ENCODE results near the gene C5orf58. TPM values are rescaled to one million over a fixed set of nuclear protein-coding genes. Genes with fewer than 3 reads are reported as not detected.

Gene C5orf58
- total and polyA plus RNA-seq, 10 of the 15 experiments (the other 5 are each of a cell fraction or from before 2014, with no cell fraction given): 0.13 to 0.27 (median 0.26) TPM; not detected in 7

DNA sequence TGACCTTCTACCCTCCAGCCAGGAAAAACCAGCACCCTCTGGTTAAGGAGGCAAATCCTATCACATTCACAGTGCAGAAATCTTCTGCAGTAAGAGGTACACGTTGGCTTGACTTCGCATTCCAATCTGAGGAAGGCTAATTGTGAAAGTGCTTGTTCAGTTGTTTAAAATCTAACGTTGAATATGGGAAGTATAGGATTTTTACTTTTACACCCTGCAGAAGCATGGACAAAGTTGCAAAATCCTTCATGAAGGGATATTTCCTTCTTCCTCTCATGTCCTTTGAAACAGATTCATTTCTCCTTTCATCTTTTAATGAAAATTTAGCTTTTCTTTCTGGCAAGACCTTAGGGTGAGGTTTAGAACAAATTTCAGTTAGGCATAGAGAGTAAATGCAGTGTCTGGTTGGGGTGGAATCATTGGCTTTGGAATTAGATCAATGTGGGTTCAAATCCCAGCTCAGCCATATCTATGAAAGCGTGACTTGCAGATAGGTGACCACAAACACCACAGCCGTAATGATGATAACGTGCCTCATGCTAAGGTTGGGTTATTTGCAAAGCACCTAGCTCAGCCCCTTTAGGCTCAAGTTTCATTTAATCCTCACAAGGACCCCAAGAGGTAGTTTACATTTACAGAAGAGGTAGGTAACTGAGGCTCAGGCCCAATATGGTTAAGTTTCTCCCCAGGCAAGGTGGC, 42.2 kb upstream of the C5orf58 start:
- H4K20me1 ChIP-seq (ENCODE audit: control insufficient read depth, insufficient read depth): no peaks in the 10 kb centered on the region
- no peak for TF ChIP-seq RAD21 (IDR thresholded peaks at IDR 0.05; ENCODE audit: insufficient read depth, low read depth, low read length)
- TF ChIP-seq BHLHE40 (IDR thresholded peaks at IDR 0.05; ENCODE audit: borderline replicate concordance in 1 of 2, low read depth in 2 of 2, low read length in 1 of 2): 0 out of 4 replicates have a peak, but pooled peaks of 1 of the 2 experiments have one; percentile 9
- TF ChIP-seq REST (IDR thresholded peaks at IDR 0.05; ENCODE audit: low read depth, low read length): no peak
- no peaks in the 10 kb centered on the region for H3K4me1 ChIP-seq (ENCODE audit: control insufficient read depth, insufficient read depth, low read length)
- H3K4me2 ChIP-seq (ENCODE audit: control insufficient read depth, insufficient read depth): no peak overlapping the region
- in situ Hi-C loops (cut with MboI): no loop called here
- no peak for FAIRE-seq
- no TSS peak for BruUV-seq (replicated peaks)
- 13% methylated on average over 6 of the region's 6 CpGs for WGBS (ENCODE audit: insufficient coverage, insufficient replicate concordance, low lambda C conversion rate, missing lambda C conversion rate)
- no peak for ATAC-seq
- no peak overlapping the region for H3K27ac ChIP-seq (ENCODE audit: control insufficient read depth, insufficient read depth)
- no peak overlapping the region for H3K9ac ChIP-seq (ENCODE audit: control insufficient read depth, insufficient read depth, low read length)
- DNase-seq (ENCODE audit: low read depth, low spot score): no peak
- ChIA-PET POLR2A (no interaction called here), SMC1A (ENCODE audit: uncharacterized antibody, unreplicated experiment) (no interaction called here), CTCF (interaction anchor here (1.3 kb wide), 1 partner anchor 8 kb away, joined by 3 read pairs; no protein-coding TSS in a partner anchor), RAD21 (ENCODE audit: unreplicated experiment) (no interaction called here)
- H3K9me3 ChIP-seq (replicated peaks; ENCODE audit: control insufficient read depth, insufficient read depth, low read length): no peaks in the 10 kb centered on the region
- H3K27me3 ChIP-seq (replicated peaks in 1 of 2; ENCODE audit: control insufficient read depth in 2 of 2, insufficient read depth in 2 of 2, low read length in 1 of 2): peaks cover 0 to 2% of the 10 kb centered on the region in 2 experiments; a peak in 2 of 4 replicates
- H3K79me2 ChIP-seq (ENCODE audit: control insufficient read depth, insufficient read depth, low read length): no peaks in the 10 kb centered on the region
- intact Hi-C loops (cut with micrococcal nuclease; ENCODE audit: unreplicated experiment): no loop called here
- no peak overlapping the region for H2AFZ ChIP-seq (ENCODE audit: control insufficient read depth, low read depth, low read length)
- H3K36me3 ChIP-seq (ENCODE audit: control insufficient read depth in 2 of 2, insufficient read depth in 2 of 2, low read length in 1 of 2): no peaks in the 10 kb centered on the region
- H3K4me3 ChIP-seq: no peak overlapping the region

Data from GM12878 (cell line).